ENCODE results near the gene GPC6.
A peak's percentile ranks its signal among the peaks of the same experiment; 100 is the strongest.

Gene GPC6

DNA sequence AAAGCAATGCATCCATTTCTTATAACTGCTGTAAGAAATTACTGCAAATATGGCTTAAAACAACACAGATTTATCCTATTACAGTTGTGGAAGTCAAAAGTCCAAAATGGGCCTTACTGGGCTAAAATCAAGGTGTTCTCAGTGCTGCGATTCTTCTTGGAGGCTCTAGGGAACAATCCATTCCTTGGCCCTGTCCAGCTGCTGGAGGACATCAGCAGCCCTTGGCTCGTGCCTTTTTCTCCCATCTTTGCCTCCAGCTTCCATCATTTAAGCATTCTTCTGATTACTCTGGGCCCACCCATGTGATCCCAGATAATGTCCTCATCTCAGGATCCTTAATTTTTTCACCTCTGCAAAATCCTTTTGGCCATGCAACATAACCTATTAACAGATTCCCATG lies 645.8 kb downstream of the GPC6 start:
- TF ChIP-seq, protein P1, sequence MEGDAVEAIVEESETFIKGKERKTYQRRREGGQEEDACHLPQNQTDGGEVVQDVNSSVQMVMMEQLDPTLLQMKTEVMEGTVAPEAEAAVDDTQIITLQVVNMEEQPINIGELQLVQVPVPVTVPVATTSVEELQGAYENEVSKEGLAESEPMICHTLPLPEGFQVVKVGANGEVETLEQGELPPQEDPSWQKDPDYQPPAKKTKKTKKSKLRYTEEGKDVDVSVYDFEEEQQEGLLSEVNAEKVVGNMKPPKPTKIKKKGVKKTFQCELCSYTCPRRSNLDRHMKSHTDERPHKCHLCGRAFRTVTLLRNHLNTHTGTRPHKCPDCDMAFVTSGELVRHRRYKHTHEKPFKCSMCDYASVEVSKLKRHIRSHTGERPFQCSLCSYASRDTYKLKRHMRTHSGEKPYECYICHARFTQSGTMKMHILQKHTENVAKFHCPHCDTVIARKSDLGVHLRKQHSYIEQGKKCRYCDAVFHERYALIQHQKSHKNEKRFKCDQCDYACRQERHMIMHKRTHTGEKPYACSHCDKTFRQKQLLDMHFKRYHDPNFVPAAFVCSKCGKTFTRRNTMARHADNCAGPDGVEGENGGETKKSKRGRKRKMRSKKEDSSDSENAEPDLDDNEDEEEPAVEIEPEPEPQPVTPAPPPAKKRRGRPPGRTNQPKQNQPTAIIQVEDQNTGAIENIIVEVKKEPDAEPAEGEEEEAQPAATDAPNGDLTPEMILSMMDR (IDR thresholded peaks at IDR 0.05; ENCODE audit: low read length, missing control alignments), result no peak
- DNase-seq (ENCODE audit: low read depth), result no peak
- H3K4me3 ChIP-seq (replicated peaks; ENCODE audit: low read depth, low read length), result no peak overlapping the region

DNA sequence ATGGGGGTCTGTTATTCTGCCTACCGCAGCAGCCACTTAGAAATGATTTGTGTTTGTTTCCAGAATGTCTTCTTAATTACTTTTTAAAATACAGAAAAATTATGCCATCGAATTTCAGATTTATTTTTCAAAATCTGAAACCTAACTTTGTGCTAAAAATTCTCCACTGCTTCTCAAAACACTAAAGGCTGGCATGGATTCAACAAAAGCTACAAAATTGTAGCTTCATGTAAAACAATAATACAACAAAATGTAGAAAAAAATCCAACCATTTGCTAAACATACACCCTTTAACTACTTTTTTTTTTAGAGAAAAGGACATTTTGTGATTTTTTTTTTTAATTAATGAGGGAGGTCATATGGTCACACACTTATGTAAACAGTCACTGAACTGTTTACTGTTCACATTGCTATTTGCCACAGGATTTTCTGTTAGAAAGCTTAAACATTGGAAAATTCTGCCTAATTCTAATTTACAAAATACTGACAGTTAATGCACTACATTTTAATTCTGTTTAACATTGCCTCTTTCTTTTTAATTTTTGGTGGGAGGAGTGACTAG lies 646.3 kb downstream of the GPC6 start:
- no peak for DNase-seq (ENCODE audit: low read depth)
- TF ChIP-seq, protein P1 (IDR thresholded peaks at IDR 0.05; ENCODE audit: low read length, missing control alignments), result no peak
- H3K4me3 ChIP-seq (replicated peaks; ENCODE audit: low read depth, low read length), result no peak overlapping the region

DNA sequence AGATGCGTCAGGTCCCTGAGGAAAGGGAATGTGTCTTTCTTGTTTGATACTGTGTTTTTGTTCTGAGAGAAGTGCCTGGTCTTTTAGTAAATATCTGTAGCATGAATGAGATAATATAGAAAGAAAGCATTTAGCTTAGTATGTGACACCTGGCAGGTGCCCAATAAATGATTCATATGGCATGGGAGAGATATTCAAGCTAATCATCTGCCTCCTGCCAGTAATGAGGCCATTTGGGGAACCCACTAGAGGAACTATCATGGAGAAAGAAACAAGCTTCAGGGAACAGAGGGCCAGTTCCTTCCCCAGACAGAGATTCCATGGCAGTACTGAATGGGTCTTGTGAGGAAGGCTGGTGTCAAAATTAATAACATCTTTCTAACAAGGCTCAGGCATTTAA lies 648.9 kb downstream of the GPC6 start:
- TF ChIP-seq, protein P1 (IDR thresholded peaks at IDR 0.05; ENCODE audit: low read length, missing control alignments), result no peak
- no peak overlapping the region for H3K4me3 ChIP-seq (replicated peaks; ENCODE audit: low read depth, low read length)
- DNase-seq (ENCODE audit: low read depth), result peak; percentile 60

DNA sequence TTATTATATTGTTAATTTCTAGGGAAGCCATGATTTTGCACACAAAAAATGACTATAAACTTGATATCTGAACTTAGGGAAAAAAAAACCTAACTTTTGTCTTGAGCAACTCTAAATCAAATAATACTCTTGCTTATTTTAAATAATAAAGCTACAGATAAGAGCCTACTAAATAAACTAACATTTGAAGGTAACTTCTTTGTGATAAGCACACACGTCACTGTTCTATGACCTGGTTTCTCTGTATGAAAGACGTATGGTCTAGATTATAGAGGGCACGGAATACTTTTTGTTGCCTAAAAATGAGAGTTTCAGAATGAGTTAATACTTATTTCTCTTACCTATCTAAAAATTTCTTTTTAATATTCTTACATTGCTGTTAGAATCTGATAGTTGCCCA lies 649.6 kb downstream of the GPC6 start:
- no peak overlapping the region for H3K4me3 ChIP-seq (replicated peaks; ENCODE audit: low read depth, low read length)
- TF ChIP-seq, protein P1 (IDR thresholded peaks at IDR 0.05; ENCODE audit: low read length, missing control alignments), result no peak
- DNase-seq (ENCODE audit: low read depth), result no peak

- no peak for DNase-seq (ENCODE audit: low read depth)
- TF ChIP-seq, protein P1 (IDR thresholded peaks at IDR 0.05; ENCODE audit: low read length, missing control alignments), result no peak
- no peak overlapping the region for H3K4me3 ChIP-seq (replicated peaks; ENCODE audit: low read depth, low read length)
These were observed 652.1 kb downstream of the GPC6 start for GRCh38 chr13:93878675-93879074.

GRCh38 chr13:93881411-93881810 lies 654.8 kb downstream of the GPC6 start:
- peak; percentile 17 for DNase-seq (ENCODE audit: low read depth)
- H3K4me3 ChIP-seq (replicated peaks; ENCODE audit: low read depth, low read length), result no peak overlapping the region
- TF ChIP-seq, protein P1 (IDR thresholded peaks at IDR 0.05; ENCODE audit: low read length, missing control alignments), result no peak

- no peak for DNase-seq (ENCODE audit: low read depth)
These were observed 655.6 kb downstream of the GPC6 start for GRCh38 chr13:93882086-93882651.

More at GRCh38 chr13:93882086-93882651, 655.6 kb downstream of the GPC6 start:
- H3K4me3 ChIP-seq (replicated peaks; ENCODE audit: low read depth, low read length), result no peak overlapping the region
- TF ChIP-seq, protein P1 (IDR thresholded peaks at IDR 0.05; ENCODE audit: low read length, missing control alignments), result no peak
